ENCODE measurements around the gene HMGCS2.
A peak's percentile ranks its signal among the peaks of the same experiment; 100 is the strongest.
"Not testable (repeated sequence)": the region's sequence is repeated elsewhere in the genome, so short reads cannot be mapped to it uniquely, and the experiment has no call there.

HMGCS2 gene

GRCh38 chr1:119713749-119714456 is 54.8 kb downstream of the HMGCS2 start:
- peaks cover 25% of the 10 kb centered on the region for H3K4me1 Mint-ChIP-seq
- no peak for DNase-seq (ENCODE audit: low spot score in 2 of 2)
- no peak overlapping the region for H3K27ac Mint-ChIP-seq (ENCODE audit: low read depth)
- H3K9me3 Mint-ChIP-seq, result no peaks in the 10 kb centered on the region
- peaks cover 35% of the 10 kb centered on the region for H3K27me3 Mint-ChIP-seq
- no peaks in the 10 kb centered on the region for H3K36me3 Mint-ChIP-seq (ENCODE audit: insufficient read depth)
- peak overlapping the region; percentile 96 for H3K4me3 Mint-ChIP-seq
- ATAC-seq (replicated peaks; ENCODE audit: extremely low read depth, poor library complexity, severe bottlenecking), result no peak

GRCh38 chr1:119713039-119713748 is 55.5 kb downstream of the HMGCS2 start:
- peaks cover 25% of the 10 kb centered on the region for H3K4me1 Mint-ChIP-seq
- no peak for DNase-seq (ENCODE audit: low spot score in 2 of 2)
- H3K36me3 Mint-ChIP-seq (ENCODE audit: insufficient read depth), result no peaks in the 10 kb centered on the region
- peaks cover 42% of the 10 kb centered on the region for H3K27me3 Mint-ChIP-seq
- ATAC-seq (replicated peaks; ENCODE audit: extremely low read depth, poor library complexity, severe bottlenecking), result no peak
- no peaks in the 10 kb centered on the region for H3K9me3 Mint-ChIP-seq
- peak overlapping the region; percentile 39 for H3K27ac Mint-ChIP-seq (ENCODE audit: low read depth)
- peak overlapping the region; percentile 96 for H3K4me3 Mint-ChIP-seq

GRCh38 chr1:119712342-119713038 is 56.2 kb downstream of the HMGCS2 start:
- DNase-seq (ENCODE audit: low spot score in 2 of 2), result no peak
- H3K4me3 Mint-ChIP-seq, result peak overlapping the region; percentile 96
- peaks cover 49% of the 10 kb centered on the region for H3K27me3 Mint-ChIP-seq
- peak overlapping the region; percentile 39 for H3K27ac Mint-ChIP-seq (ENCODE audit: low read depth)
- no peaks in the 10 kb centered on the region for H3K9me3 Mint-ChIP-seq
- H3K4me1 Mint-ChIP-seq, result peaks cover 25% of the 10 kb centered on the region
- no peaks in the 10 kb centered on the region for H3K36me3 Mint-ChIP-seq (ENCODE audit: insufficient read depth)
- peak; percentile 64 for ATAC-seq (replicated peaks; ENCODE audit: extremely low read depth, poor library complexity, severe bottlenecking)

GRCh38 chr1:119711804-119712341 is 56.8 kb downstream of the HMGCS2 start, which contains the start of gene PHGDH:
Gene PHGDH, plus strand, starts transcription at chr1:119711934. Its CDS starts 89 bp downstream, at chr1:119712023.
- H3K4me3 Mint-ChIP-seq, result peak within 1 kb of the TSS; percentile 96
- no peak within 1 kb of the TSS for H3K27ac Mint-ChIP-seq (ENCODE audit: low read depth)
- peaks cover 49% of the 10 kb centered on the region for H3K27me3 Mint-ChIP-seq
- DNase-seq (ENCODE audit: low spot score in 2 of 2), result no peak
- peak; percentile 60 for ATAC-seq (replicated peaks; ENCODE audit: extremely low read depth, poor library complexity, severe bottlenecking)
- H3K9me3 Mint-ChIP-seq, result no peaks in the 10 kb centered on the region
- H3K4me1 Mint-ChIP-seq, result peaks cover 25% of the 10 kb centered on the region
- no peaks in the 10 kb centered on the region for H3K36me3 Mint-ChIP-seq (ENCODE audit: insufficient read depth)

GRCh38 chr1:119711356-119711803 is 57.3 kb downstream of the HMGCS2 start:
- not testable (repeated sequence) for DNase-seq (ENCODE audit: low spot score in 2 of 2); ATAC-seq (replicated peaks; ENCODE audit: extremely low read depth, poor library complexity, severe bottlenecking)

GRCh38 chr1:119706599-119706998 is 62.1 kb downstream of the HMGCS2 start:
- not testable (repeated sequence) for ATAC-seq (replicated peaks; ENCODE audit: extremely low read depth, poor library complexity, severe bottlenecking); H3K4me1 Mint-ChIP-seq; H3K27ac Mint-ChIP-seq (ENCODE audit: low read depth); H3K4me3 Mint-ChIP-seq; H3K36me3 Mint-ChIP-seq (ENCODE audit: insufficient read depth); DNase-seq (ENCODE audit: low spot score in 2 of 2)
- peaks cover 61% of the 10 kb centered on the region for H3K27me3 Mint-ChIP-seq
- peaks cover 12% of the 10 kb centered on the region for H3K9me3 Mint-ChIP-seq

More at GRCh38 chr1:119711356-119711803, 57.3 kb downstream of the HMGCS2 start:
- not testable (repeated sequence) for H3K9me3 Mint-ChIP-seq; H3K36me3 Mint-ChIP-seq (ENCODE audit: insufficient read depth); H3K27ac Mint-ChIP-seq (ENCODE audit: low read depth)
- peak overlapping the region; percentile 96 for H3K4me3 Mint-ChIP-seq
- peaks cover 24% of the 10 kb centered on the region for H3K4me1 Mint-ChIP-seq
- peaks cover 49% of the 10 kb centered on the region for H3K27me3 Mint-ChIP-seq

- no peak for DNase-seq (ENCODE audit: low spot score in 2 of 2)
Measured at GRCh38 chr1:119703666-119704450, 64.8 kb downstream of the HMGCS2 start.

GRCh38 chr1:119702384-119702783 is 66.3 kb downstream of the HMGCS2 start:
- no peak for ATAC-seq (replicated peaks; ENCODE audit: extremely low read depth, poor library complexity, severe bottlenecking)
- peaks cover 67% of the 10 kb centered on the region for H3K27me3 Mint-ChIP-seq
- DNase-seq (ENCODE audit: low spot score in 2 of 2), result no peak
- no peak overlapping the region for H3K4me3 Mint-ChIP-seq
- H3K27ac Mint-ChIP-seq (ENCODE audit: low read depth), result no peak overlapping the region
- H3K9me3 Mint-ChIP-seq, result peaks cover 19% of the 10 kb centered on the region
- H3K4me1 Mint-ChIP-seq, result no peaks in the 10 kb centered on the region
- no peaks in the 10 kb centered on the region for H3K36me3 Mint-ChIP-seq (ENCODE audit: insufficient read depth)

More at GRCh38 chr1:119703666-119704450, 64.8 kb downstream of the HMGCS2 start:
- Mint-ChIP-seq H3K27ac (ENCODE audit: low read depth) (no peak overlapping the region), H3K4me3 (no peak overlapping the region), H3K9me3 (peaks cover 19% of the 10 kb centered on the region), H3K36me3 (ENCODE audit: insufficient read depth) (no peaks in the 10 kb centered on the region), H3K4me1 (no peaks in the 10 kb centered on the region), H3K27me3 (peaks cover 66% of the 10 kb centered on the region)
- no peak for ATAC-seq (replicated peaks; ENCODE audit: extremely low read depth, poor library complexity, severe bottlenecking)

GRCh38 chr1:119701659-119702058 is 67.0 kb downstream of the HMGCS2 start:
- DNase-seq (ENCODE audit: low spot score in 2 of 2), result no peak
- ATAC-seq (replicated peaks; ENCODE audit: extremely low read depth, poor library complexity, severe bottlenecking), result no peak
- Mint-ChIP-seq H3K36me3 (ENCODE audit: insufficient read depth) (no peaks in the 10 kb centered on the region), H3K9me3 (peaks cover 19% of the 10 kb centered on the region), H3K27ac (ENCODE audit: low read depth) (no peak overlapping the region), H3K4me3 (no peak overlapping the region), H3K4me1 (no peaks in the 10 kb centered on the region), H3K27me3 (peaks cover 67% of the 10 kb centered on the region)

- H3K9me3 Mint-ChIP-seq, result peaks cover 19% of the 10 kb centered on the region
- H3K36me3 Mint-ChIP-seq (ENCODE audit: insufficient read depth), result no peaks in the 10 kb centered on the region
- H3K27ac Mint-ChIP-seq (ENCODE audit: low read depth), result no peak overlapping the region
- H3K4me3 Mint-ChIP-seq, result no peak overlapping the region
- no peaks in the 10 kb centered on the region for H3K4me1 Mint-ChIP-seq
- ATAC-seq (replicated peaks; ENCODE audit: extremely low read depth, poor library complexity, severe bottlenecking) (no peak), DNase-seq (ENCODE audit: low spot score in 2 of 2) (no peak)
- H3K27me3 Mint-ChIP-seq, result peaks cover 74% of the 10 kb centered on the region
Measured at GRCh38 chr1:119700326-119700725, 68.4 kb downstream of the HMGCS2 start.
